Measurements from ENCODE around the gene BARX1. TPM values are rescaled to one million over a fixed set of nuclear protein-coding genes. Genes with fewer than 3 reads are reported as not detected.

The BARX1 gene
- total and polyA plus RNA-seq, 7 donors = not detected

DNA sequence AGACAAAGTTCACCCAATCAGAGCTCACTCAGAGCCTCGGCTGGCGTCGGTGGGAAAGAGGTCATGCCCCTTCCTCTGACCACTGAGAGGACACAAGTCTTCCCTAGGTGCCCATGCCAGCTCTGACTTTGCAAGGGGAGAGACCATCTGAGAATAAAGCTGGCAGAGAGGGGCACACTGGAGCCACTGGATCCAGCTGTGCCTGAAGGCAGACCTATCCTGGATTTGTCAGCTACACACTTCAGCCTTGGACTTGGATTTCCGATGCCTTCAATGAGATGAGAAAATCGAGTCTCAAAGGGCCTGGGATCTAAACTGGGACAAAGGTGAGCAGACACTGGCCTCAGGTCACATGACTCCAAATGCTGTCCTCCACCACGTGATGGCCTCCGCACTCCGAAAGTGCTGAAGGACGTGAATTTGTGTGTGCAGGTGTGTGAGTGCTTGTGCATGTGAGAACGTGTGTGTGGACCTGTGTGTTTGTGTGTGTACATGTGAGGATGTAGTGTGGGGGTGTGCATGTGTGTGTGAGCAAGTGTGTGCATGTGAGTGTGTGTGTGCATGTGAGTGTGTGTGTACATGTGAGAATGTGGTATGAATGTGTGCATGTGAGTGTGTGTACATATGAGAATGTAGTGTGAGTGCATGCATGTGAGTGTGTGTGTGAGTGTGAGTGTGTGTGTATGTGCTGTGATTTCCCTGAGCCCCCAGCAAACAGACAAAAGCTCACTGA is 37.9 kb downstream of the BARX1 start:
- ATAC-seq (no peak), DNase-seq (no peak)
- 79 to 85% (median 81%) methylated on average over 10 of the region's 10 CpGs for WGBS, 3 donors
- Histone ChIP-seq H3K36me3 (ENCODE audit: insufficient read depth in 1 of 2, low read depth in 1 of 2) (no peaks in the 10 kb centered on the region), H3K27ac (no peak overlapping the region), H3K4me1 (no peaks in the 10 kb centered on the region), H3K27me3 (ENCODE audit: insufficient read depth in 3 of 3, low read length in 2 of 3) (peaks cover 0 to 19% (median under 1%) of the 10 kb centered on the region in 3 donors), H3K4me3 (no peak overlapping the region), H3K9me3 (no peaks in the 10 kb centered on the region)
- intact Hi-C loops (cut with DNase I) = no loop called here
- TF ChIP-seq, protein P1, sequence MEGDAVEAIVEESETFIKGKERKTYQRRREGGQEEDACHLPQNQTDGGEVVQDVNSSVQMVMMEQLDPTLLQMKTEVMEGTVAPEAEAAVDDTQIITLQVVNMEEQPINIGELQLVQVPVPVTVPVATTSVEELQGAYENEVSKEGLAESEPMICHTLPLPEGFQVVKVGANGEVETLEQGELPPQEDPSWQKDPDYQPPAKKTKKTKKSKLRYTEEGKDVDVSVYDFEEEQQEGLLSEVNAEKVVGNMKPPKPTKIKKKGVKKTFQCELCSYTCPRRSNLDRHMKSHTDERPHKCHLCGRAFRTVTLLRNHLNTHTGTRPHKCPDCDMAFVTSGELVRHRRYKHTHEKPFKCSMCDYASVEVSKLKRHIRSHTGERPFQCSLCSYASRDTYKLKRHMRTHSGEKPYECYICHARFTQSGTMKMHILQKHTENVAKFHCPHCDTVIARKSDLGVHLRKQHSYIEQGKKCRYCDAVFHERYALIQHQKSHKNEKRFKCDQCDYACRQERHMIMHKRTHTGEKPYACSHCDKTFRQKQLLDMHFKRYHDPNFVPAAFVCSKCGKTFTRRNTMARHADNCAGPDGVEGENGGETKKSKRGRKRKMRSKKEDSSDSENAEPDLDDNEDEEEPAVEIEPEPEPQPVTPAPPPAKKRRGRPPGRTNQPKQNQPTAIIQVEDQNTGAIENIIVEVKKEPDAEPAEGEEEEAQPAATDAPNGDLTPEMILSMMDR (IDR thresholded peaks at IDR 0.05) = no peak

DNA sequence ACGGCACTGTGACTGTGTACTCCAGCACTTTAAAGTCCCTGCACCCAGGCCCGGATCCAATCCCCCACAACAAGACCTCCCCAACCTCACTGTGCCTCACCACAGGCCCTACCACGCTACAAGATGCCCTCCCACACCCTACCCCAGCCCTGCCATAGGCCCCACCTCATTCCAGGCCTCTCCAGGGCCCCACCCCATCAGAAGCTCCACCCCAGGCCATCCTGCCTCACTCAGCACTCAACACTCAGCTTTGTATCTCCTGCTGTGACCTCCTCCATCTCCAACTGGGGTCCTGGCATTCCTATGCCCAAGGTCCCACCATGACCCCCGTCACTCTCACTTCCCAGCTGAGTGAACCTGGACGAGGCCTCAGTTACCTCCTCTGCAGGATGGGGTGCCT is 38.8 kb downstream of the BARX1 start:
- Histone ChIP-seq H3K36me3 (ENCODE audit: insufficient read depth in 1 of 2, low read depth in 1 of 2) (no peaks in the 10 kb centered on the region), H3K27ac (no peak overlapping the region), H3K9me3 (no peaks in the 10 kb centered on the region), H3K27me3 (ENCODE audit: insufficient read depth in 3 of 3, low read length in 2 of 3) (peaks cover 0 to 18% (median 1%) of the 10 kb centered on the region in 3 donors), H3K4me1 (no peaks in the 10 kb centered on the region), H3K4me3 (no peak overlapping the region)
- TF ChIP-seq, protein P1 (IDR thresholded peaks at IDR 0.05) = no peak
- intact Hi-C loops (cut with DNase I) = no loop called here
- DNase-seq (no peak), ATAC-seq (no peak)
- WGBS, 3 donors = 63 to 82% (median 79%) methylated on average over 5 of the region's 5 CpGs

DNA sequence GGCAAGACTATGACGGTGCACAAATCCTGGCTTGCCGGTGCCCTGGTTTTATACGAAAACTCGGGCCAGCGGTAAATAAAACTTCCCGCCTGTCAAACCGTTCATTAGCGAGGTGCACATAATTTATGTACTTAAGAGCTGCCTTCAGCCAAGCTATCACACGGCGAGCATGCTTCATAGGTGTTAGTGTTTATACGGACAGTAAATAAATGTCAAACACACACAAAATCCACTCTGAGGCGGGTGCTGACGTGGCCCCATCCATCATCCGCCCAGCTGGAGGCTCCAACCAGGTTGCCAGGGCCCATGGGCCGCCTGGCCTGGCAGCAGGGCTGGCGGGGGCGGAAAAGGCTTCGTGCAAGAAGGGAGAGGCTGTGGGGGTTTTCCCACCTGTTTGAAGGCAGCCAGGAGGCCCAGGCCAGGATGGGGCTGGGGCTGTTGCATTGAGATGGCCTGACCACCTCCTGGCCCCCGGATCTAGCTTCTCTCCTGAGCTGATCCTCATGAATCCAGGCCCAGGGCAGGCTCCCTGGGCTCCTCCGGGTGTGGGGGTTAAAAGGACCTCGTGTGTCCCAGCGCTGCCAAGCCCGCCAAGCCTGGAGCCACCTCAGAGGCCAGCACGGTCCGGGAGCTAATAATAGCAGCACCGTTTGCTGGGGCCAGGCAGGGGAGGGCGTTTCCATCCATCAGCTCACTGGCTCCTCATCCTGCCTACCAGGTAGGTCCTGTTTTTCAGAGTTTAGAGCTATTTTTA is 43.2 kb downstream of the BARX1 start:
- Histone ChIP-seq H3K36me3 (ENCODE audit: insufficient read depth in 1 of 2, low read depth in 1 of 2) (no peaks in the 10 kb centered on the region), H3K4me3 (no peak overlapping the region), H3K27me3 (ENCODE audit: insufficient read depth in 3 of 3, low read length in 2 of 3) (peaks cover 0 to 1% (median 0%) of the 10 kb centered on the region in 3 donors), H3K9me3 (no peaks in the 10 kb centered on the region), H3K4me1 (no peaks in the 10 kb centered on the region), H3K27ac (no peak overlapping the region)
- TF ChIP-seq, protein P1 (IDR thresholded peaks at IDR 0.05) = no peak
- intact Hi-C loops (cut with DNase I) = no loop called here
- 52 to 58% (median 56%) methylated on average over 27 of the region's 27 CpGs for WGBS, 3 donors
- no peak for DNase-seq
- no peak for ATAC-seq

DNA sequence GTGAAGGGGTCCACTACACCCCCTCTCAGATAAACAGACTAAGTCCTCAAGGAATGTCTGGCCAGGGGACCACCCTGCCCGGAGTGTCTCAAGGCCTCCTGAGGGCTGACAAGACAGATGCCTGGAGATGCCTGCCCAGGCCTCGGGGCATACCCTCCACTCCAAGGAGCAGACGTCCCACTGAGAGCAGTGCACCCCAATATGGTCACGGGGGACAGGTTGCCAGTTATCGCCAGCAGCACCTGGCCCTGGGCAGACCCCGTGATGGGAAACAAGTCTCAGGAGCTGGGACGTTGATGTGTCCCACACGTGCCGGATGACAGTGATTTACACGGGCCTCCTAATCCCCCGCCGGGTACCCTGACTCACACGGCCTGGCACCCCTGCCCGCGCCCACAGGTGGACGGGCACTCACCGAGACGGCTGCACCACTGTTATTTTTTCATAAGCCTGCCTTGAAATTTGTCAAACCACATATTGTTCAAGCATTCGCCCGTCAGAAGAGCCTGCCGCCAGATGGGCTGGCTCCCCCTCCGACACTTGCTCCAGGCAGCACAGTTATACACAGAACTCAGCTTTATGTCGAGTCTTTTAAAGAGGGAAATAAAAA is 43.9 kb downstream of the BARX1 start:
- H3K27me3 ChIP-seq (ENCODE audit: insufficient read depth in 3 of 3, low read length in 2 of 3) = peaks cover 0 to 1% (median 0%) of the 10 kb centered on the region in 3 donors
- no peaks in the 10 kb centered on the region for H3K4me1 ChIP-seq
- TF ChIP-seq, protein P1 (IDR thresholded peaks at IDR 0.05) = no peak
- no peak overlapping the region for H3K4me3 ChIP-seq
- H3K36me3 ChIP-seq (ENCODE audit: insufficient read depth in 1 of 2, low read depth in 1 of 2) = no peaks in the 10 kb centered on the region
- H3K9me3 ChIP-seq = no peaks in the 10 kb centered on the region
- 74 to 84% (median 82%) methylated on average over 23 of the region's 23 CpGs for whole genome bisulfite sequencing, 3 donors
- DNase-seq (no peak), ATAC-seq (no peak)
- intact Hi-C loops (cut with DNase I) = no loop called here
- no peak overlapping the region for H3K27ac ChIP-seq
